ENCODE data around the gene RBP3. TPM values are rescaled to one million over a fixed set of nuclear protein-coding genes. Genes with fewer than 3 reads are reported as not detected.

The RBP3 gene
- polyA plus RNA-seq, 5 donors, result 0.06 to 0.10 (median 0.07) TPM

GRCh38 chr10:47401210-47401609, 53.0 kb downstream of the RBP3 start:
- no peak for DNase-seq

DNA sequence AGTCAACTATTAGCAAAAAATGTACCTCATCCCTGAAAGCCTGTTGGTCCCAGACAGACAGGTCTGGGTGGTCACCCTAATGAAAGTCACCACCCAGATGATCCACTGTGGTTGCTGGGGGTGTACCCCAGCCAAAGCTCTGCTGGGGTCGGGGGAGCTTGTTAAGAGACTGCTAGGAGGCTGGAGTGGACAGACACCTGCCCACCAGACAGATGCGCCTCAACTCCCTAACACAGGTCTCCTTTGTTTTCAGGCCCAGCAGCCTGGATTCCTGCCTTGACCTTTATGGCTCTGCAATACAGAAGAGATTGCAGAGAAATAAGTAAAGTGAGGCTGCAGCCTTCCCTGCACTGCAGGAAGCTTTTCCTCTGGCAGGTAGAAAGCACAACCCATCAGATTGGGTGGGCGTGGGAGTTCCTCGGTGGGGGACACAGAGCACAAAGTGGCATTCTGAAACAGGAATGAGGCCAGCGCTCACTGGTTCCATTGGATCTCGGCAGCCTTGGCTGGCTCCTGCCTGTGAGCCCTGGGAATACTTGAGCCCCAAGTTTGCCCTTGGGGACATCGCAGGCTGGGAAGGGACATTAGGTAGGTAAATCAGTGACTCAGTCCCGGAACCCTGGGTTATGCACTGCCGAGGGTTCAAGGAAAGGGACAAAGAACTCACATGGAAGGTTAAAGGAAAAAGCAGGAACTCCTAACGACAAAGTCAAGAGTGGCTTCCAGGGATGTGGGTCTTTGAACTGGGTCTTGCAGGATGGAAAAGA, 53.9 kb downstream of the RBP3 start:
- no peak for DNase-seq

DNA sequence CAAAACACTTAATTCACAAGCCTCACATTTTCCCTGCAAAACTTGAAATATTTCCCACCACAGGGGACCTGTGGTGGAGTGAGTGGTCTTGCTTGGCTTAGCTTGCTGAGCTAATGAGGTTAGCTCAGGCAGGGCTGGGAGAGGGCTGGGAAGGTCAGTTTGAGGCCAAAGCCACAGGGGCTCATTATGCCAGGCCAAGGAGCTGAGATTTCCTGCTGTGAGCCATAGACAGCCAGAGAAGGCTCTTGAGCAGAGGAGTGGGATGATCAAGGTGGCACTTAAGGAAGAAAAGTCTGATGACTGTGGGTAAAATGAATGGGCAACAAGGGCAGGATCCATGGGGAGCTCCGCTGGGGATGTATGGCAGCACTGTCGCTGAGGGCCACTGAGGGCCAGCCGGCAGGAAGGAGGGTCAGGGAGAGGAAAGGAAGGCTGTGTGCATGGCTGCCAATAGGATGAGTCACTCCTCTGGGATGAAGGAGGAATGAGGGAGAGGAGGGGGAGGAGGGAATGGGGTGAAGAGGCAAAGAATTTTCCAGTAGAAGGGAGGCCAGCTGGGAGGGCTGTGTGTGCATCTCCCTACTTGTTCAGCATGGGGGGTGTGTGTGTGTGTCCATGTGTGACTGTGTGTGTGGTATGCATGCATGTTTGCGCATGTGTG, 54.6 kb downstream of the RBP3 start:
- peak; percentile 33 to 48 for DNase-seq

DNA sequence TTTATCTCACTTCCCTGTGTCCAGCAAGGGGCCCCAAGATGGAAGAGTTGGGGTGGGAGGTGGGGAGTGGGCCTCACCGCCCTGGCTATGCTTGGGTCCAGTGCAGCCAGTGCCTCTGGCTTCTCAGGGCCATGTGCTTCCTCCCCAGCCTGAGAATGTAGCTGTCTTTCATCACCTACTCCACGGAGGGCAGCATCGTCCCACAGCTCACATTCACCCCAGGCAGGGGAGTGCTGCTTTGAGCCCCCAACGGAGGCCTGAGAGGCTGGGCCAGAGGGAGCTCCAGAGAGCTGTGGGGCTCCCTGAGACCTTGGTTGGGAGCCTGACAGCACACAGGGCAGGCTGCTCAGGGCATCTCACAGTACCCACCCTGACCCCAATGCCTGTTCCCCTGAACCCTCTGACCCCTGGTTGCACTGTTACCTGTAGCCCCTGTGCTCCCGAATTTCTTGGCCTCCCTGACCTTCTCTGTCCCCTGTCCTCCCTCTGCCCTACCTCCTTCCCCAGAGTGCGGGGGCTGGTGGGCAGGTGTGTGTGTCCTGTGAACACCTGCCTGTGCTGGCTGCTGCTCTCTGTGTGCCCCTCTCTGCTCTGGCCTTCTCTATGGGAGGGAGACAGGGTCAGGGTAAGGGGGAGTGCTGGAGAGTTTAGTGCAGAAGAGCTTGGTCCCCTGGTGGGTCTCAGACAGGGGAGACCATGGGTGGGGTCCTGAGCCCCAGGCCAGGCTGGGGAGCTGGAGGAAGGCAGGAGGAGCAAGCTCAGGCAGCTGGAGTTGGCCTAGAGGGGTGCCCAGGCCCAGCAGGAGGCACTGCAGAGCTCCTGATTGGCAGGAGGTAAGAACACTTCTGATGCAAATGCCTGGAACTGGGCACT, 55.5 kb downstream of the RBP3 start:
- DNase-seq, result no peak

DNA sequence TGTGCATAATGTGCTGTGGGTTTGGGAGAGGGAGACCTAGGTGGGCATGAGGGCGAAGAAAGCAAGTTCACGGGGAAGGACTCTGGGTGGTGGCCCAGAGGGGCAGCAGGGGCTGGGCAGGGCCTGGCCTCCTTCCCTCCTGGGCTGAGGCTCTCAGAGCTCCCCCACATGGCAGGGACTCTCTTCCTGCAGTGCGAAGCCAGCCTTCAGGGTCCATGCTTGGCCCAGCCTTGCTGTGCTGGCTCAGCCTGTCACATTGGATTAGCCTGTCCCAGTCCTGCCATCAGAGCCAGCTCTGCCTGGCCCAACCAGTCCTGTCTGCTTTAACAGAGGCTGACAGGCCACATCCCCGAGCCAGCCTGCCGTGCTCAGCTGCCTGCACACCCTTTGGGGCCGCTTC, 56.3 kb downstream of the RBP3 start:
- DNase-seq, result no peak

GRCh38 chr10:47404937-47405336, 56.8 kb downstream of the RBP3 start:
- DNase-seq, result no peak

GRCh38 chr10:47405857-47406547, 57.8 kb downstream of the RBP3 start:
- DNase-seq, result no peak

GRCh38 chr10:47406548-47406869, 58.3 kb downstream of the RBP3 start:
- DNase-seq, result no peak

DNA sequence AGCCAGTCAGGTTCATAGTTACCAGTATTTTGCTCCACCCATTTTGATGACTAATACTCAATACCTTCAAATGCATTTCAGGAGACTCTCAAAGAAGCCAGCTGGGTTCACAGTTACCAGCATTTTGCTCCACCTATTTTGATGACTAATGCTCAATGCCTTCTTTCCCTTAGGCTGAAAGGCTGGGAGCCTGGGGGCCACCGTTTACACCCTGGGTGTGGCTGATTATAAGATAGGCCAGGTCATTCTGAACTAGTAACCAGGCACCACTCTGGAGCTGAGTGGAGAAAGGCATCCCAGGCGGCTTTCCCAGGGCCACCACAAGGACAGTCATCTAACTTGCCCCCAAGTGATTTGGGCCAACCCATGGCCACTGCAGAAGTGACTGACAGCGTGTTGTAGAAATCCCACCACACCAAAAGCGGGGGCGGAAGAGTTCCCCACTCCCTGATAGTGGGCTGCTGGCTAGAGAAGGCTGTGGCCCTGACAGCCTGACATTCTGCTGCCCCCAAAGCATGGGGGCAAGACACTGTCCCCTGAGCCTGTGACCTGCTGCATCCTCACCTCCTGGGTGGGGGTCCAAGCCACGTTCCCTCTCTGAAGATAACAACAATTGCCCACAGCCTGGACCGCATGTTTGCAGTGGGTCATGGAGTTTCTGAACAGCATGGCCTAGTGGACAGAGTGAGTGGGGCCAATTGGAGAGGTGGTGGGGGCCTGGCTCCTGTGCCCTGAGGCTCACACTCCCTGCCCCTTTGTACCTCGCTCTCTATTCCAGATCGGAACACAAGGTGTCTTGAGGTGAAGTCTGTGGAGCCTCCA, 58.9 kb downstream of the RBP3 start:
- no peak for DNase-seq

Other genes starting within 250 kb of the RBP3 start
- 100 to 1,000 TPM in 4 of 5 donors, 10 to 100 TPM in 1; 92.5 to 166 (median 101) TPM for gene GDF10, start 48.2 kb upstream of the RBP3 start, polyA plus RNA-seq (ENCODE audit: insufficient read depth in 1 of 5, insufficient read length in 5 of 5, low replicate concordance in 1 of 5)
- gene GDF2, start 25.9 kb upstream of the RBP3 start, polyA plus RNA-seq (ENCODE audit: insufficient read depth in 1 of 5, insufficient read length in 5 of 5, low replicate concordance in 1 of 5), result under 1 TPM; 0.09 to 0.28 (median 0.18) TPM
- gene ZNF488, start 35.9 kb downstream of the RBP3 start, polyA plus RNA-seq (ENCODE audit: insufficient read depth in 1 of 5, insufficient read length in 5 of 5, low replicate concordance in 1 of 5), result 1 to 10 TPM; 1.5 to 2.3 (median 2.0) TPM
- gene ANXA8, start 135.8 kb downstream of the RBP3 start, polyA plus RNA-seq (ENCODE audit: insufficient read depth in 1 of 5, insufficient read length in 5 of 5, low replicate concordance in 1 of 5), result 1 to 10 TPM; 1.3 to 4.4 (median 2.2) TPM
- under 1 TPM in 1 of 5 donors, not detected in 4; 0.33 TPM for gene FAM25G, start 143.3 kb downstream of the RBP3 start, polyA plus RNA-seq (ENCODE audit: insufficient read depth in 1 of 5, insufficient read length in 5 of 5, low replicate concordance in 1 of 5)
- gene AGAP9, start 175.3 kb downstream of the RBP3 start, polyA plus RNA-seq (ENCODE audit: insufficient read depth in 1 of 5, insufficient read length in 5 of 5, low replicate concordance in 1 of 5), result 10 to 100 TPM in 4 of 5 donors, 1 to 10 TPM in 1; 7.1 to 32.6 (median 18.4) TPM